ENCODE measurements around the gene AKT2.

DNA sequence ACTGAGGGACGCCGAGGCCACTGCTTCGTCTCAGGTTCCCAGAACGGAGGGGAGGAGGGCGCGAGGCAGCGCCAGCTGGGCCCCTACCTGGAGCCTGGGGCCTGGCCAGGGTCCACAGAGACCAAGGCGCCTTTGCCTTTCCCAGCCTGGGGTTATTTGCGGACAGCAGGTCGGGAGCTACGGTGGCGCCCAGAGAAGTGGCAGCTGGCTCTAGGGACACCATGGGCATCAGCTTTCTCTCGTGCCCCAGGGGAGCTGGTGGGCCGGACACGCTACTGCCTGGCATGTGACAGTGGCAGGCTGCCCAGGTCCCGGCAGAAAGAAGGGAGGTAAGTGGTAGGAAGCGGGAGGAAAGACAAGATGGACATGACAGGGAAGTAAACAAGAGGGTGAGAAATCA lies 19.0 kb downstream of the AKT2 start:
- no peak for TF ChIP-seq POLR2A (IDR thresholded peaks at IDR 0.05)
- TF ChIP-seq, protein P1, sequence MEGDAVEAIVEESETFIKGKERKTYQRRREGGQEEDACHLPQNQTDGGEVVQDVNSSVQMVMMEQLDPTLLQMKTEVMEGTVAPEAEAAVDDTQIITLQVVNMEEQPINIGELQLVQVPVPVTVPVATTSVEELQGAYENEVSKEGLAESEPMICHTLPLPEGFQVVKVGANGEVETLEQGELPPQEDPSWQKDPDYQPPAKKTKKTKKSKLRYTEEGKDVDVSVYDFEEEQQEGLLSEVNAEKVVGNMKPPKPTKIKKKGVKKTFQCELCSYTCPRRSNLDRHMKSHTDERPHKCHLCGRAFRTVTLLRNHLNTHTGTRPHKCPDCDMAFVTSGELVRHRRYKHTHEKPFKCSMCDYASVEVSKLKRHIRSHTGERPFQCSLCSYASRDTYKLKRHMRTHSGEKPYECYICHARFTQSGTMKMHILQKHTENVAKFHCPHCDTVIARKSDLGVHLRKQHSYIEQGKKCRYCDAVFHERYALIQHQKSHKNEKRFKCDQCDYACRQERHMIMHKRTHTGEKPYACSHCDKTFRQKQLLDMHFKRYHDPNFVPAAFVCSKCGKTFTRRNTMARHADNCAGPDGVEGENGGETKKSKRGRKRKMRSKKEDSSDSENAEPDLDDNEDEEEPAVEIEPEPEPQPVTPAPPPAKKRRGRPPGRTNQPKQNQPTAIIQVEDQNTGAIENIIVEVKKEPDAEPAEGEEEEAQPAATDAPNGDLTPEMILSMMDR (IDR thresholded peaks at IDR 0.05): no peak

Data from vagina (tissue), 2 donors.